Measurements from ENCODE around the gene GPX8.
A peak's percentile ranks its signal among the peaks of the same experiment; 100 is the strongest.

GPX8 gene

GRCh38 chr5:55172937-55173686 is 13.1 kb downstream of the GPX8 start, which contains the start of gene CDC20B:
Gene CDC20B (minus strand): TSS chr5:55173177. CDS start chr5:55173000, 177 bp downstream.
- peak; percentile 84 for DNase-seq

- no peak for DNase-seq
Measured at GRCh38 chr5:55173687-55174230, 13.8 kb downstream of the GPX8 start.

- no peak for DNase-seq
Measured at GRCh38 chr5:55175781-55176175, 15.8 kb downstream of the GPX8 start.

GRCh38 chr5:55176176-55176818 is 16.3 kb downstream of the GPX8 start:
- peak; percentile 92 for DNase-seq

- DNase-seq, result no peak
Measured at GRCh38 chr5:55177078-55177477, 17.1 kb downstream of the GPX8 start.

GRCh38 chr5:55180016-55180415 is 20.0 kb downstream of the GPX8 start:
- no peak for DNase-seq

GRCh38 chr5:55187370-55187769 is 27.4 kb downstream of the GPX8 start:
- no peak for DNase-seq

- no peak for DNase-seq
Measured at GRCh38 chr5:55188656-55189540, 28.9 kb downstream of the GPX8 start.

- no peak for DNase-seq
Measured at GRCh38 chr5:55191165-55191564, 31.2 kb downstream of the GPX8 start.

GRCh38 chr5:55205001-55205400 is 45.0 kb downstream of the GPX8 start:
- DNase-seq, result no peak

GRCh38 chr5:55211184-55211874 is 51.4 kb downstream of the GPX8 start:
- DNase-seq, result no peak
